SK-N-SH (cell line): ENCODE measurements around the gene RNF151.

Source experiments
- ELF1 ChIP-seq: IDR thresholded peaks from 2 replicates; pipeline ENCODE4 v1.4.0; 2012
- EP300 ChIP-seq, 2 experiments: IDR thresholded peaks; 2 replicates each; pipeline versions ENCODE4 v1.4.0 to v1.6.1; 2012; ENCODE audit warnings: borderline replicate concordance in 1 of 2, low read depth in 1 of 2, low read length in 1 of 2
- MEF2A ChIP-seq: IDR thresholded peaks from 2 replicates; pipeline ENCODE4 v1.4.0; 2012; ENCODE audit warnings: low read depth, borderline replicate concordance
- NFIC ChIP-seq: IDR thresholded peaks from 2 replicates; pipeline ENCODE4 v1.4.0; 2012; ENCODE audit warnings: borderline replicate concordance
- POLR2AphosphoS5 ChIP-seq: IDR thresholded peaks from 2 replicates; pipeline ENCODE4 v1.6.1; 2012; ENCODE audit warnings: low read depth, low read length
- RAD21 ChIP-seq: IDR thresholded peaks from 2 replicates; pipeline ENCODE4 v1.6.1; 2012; ENCODE audit warnings: mild to moderate bottlenecking, low read length
- RFX5 ChIP-seq: IDR thresholded peaks from 2 replicates; pipeline ENCODE4 v1.6.1; 2012; ENCODE audit warnings: mild to moderate bottlenecking, improper control_type of control experiment, low read length
- SIN3A ChIP-seq: IDR thresholded peaks from 2 replicates; pipeline ENCODE4 v1.6.1; 2012; ENCODE audit warnings: low read depth, mild to moderate bottlenecking, low read length, moderate library complexity, borderline replicate concordance
- TCF12 ChIP-seq: IDR thresholded peaks from 2 replicates; pipeline ENCODE4 v1.4.0; 2012
- ZBTB33 ChIP-seq: IDR thresholded peaks from 2 replicates; pipeline ENCODE4 v1.4.0; 2012; ENCODE audit warnings: low read depth, borderline replicate concordance
- TF ChIP-seq, protein P1 (sequence below): fragments of 200-600 bp; sonication (generic); IDR thresholded peaks from 2 replicates; pipeline ENCODE4 v1.6.1; 2017; ENCODE audit warnings: antibody characterized with exemption, mild to moderate bottlenecking, moderate library complexity
- TF ChIP-seq, protein P2 (sequence below): IDR thresholded peaks from 2 replicates; pipeline ENCODE4 v1.6.1; 2012; ENCODE audit warnings: mild to moderate bottlenecking, low read depth, low read length, moderate library complexity
- TF ChIP-seq, protein P3 (sequence below): IDR thresholded peaks from 2 replicates; pipeline ENCODE4 v1.4.0; 2012; ENCODE audit warnings: low read depth, borderline replicate concordance

GRCh38 chr16:1936945-1937479, 29.6 kb upstream of the RNF151 start:
- TF ChIP-seq, protein P1, sequence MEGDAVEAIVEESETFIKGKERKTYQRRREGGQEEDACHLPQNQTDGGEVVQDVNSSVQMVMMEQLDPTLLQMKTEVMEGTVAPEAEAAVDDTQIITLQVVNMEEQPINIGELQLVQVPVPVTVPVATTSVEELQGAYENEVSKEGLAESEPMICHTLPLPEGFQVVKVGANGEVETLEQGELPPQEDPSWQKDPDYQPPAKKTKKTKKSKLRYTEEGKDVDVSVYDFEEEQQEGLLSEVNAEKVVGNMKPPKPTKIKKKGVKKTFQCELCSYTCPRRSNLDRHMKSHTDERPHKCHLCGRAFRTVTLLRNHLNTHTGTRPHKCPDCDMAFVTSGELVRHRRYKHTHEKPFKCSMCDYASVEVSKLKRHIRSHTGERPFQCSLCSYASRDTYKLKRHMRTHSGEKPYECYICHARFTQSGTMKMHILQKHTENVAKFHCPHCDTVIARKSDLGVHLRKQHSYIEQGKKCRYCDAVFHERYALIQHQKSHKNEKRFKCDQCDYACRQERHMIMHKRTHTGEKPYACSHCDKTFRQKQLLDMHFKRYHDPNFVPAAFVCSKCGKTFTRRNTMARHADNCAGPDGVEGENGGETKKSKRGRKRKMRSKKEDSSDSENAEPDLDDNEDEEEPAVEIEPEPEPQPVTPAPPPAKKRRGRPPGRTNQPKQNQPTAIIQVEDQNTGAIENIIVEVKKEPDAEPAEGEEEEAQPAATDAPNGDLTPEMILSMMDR = no peak
- no peak for TF ChIP-seq ZBTB33
- no peak for TF ChIP-seq EP300 (IDR thresholded peaks at IDR 0.05; ENCODE audit: borderline replicate concordance in 1 of 2, low read depth in 1 of 2, low read length in 1 of 2)
- no peak for TF ChIP-seq RAD21
- TF ChIP-seq NFIC = no peak
- TF ChIP-seq, protein P2, sequence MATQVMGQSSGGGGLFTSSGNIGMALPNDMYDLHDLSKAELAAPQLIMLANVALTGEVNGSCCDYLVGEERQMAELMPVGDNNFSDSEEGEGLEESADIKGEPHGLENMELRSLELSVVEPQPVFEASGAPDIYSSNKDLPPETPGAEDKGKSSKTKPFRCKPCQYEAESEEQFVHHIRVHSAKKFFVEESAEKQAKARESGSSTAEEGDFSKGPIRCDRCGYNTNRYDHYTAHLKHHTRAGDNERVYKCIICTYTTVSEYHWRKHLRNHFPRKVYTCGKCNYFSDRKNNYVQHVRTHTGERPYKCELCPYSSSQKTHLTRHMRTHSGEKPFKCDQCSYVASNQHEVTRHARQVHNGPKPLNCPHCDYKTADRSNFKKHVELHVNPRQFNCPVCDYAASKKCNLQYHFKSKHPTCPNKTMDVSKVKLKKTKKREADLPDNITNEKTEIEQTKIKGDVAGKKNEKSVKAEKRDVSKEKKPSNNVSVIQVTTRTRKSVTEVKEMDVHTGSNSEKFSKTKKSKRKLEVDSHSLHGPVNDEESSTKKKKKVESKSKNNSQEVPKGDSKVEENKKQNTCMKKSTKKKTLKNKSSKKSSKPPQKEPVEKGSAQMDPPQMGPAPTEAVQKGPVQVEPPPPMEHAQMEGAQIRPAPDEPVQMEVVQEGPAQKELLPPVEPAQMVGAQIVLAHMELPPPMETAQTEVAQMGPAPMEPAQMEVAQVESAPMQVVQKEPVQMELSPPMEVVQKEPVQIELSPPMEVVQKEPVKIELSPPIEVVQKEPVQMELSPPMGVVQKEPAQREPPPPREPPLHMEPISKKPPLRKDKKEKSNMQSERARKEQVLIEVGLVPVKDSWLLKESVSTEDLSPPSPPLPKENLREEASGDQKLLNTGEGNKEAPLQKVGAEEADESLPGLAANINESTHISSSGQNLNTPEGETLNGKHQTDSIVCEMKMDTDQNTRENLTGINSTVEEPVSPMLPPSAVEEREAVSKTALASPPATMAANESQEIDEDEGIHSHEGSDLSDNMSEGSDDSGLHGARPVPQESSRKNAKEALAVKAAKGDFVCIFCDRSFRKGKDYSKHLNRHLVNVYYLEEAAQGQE = no peak
- no peak for TF ChIP-seq ELF1
- TF ChIP-seq, protein P3, sequence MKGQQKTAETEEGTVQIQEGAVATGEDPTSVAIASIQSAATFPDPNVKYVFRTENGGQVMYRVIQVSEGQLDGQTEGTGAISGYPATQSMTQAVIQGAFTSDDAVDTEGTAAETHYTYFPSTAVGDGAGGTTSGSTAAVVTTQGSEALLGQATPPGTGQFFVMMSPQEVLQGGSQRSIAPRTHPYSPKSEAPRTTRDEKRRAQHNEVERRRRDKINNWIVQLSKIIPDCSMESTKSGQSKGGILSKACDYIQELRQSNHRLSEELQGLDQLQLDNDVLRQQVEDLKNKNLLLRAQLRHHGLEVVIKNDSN = no peak
- no peak for TF ChIP-seq TCF12
- TF ChIP-seq RFX5 = no peak
- no peak for TF ChIP-seq SIN3A
- TF ChIP-seq POLR2AphosphoS5 = no peak
- no peak for TF ChIP-seq MEF2A
